Astrocyte (in vitro differentiated cells and primary cell): ENCODE measurements around the gene BPNT1.

Experiments
- CTCF ChIP-seq: IDR thresholded peaks from 2 replicates; pipeline ENCODE4 v1.5.1; 2011; ENCODE audit warnings: low read depth, mild to moderate bottlenecking, inconsistent platforms, low read length, moderate library complexity; ENCODE audit not compliant: insufficient read depth
- EZH2 ChIP-seq: IDR thresholded peaks from 2 replicates; pipeline ENCODE4 v1.6.1; 2012; ENCODE audit warnings: mild to moderate bottlenecking, low read length, inconsistent platforms; ENCODE audit not compliant: insufficient read depth

DNA sequence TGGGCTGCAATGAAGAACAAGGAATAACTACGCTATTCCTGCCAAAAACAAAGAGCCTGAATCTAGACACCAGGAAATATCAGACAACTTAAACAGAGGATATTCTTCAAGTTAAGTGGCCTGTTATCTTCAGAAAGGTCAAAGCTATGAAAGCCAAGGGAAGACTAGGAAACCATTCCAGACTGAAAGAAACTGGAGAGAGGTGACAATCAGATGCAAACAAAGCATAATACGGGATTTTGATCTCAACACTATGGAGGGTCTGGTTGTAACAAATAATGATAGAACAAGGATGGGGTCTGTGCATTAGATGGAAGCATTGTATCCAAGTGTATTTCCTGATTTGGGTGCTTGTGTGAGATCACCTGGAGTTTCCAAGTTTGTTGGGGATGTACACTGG, 45.9 kb downstream of the BPNT1 start:
- no peak for TF ChIP-seq CTCF
- no peak for TF ChIP-seq EZH2
